OCI-LY1 (cell line): ENCODE measurements around the gene FAM234B.

Experiments used
- CTCF ChIP-seq: fragments of 200-600 bp; sonication (generic), shearing (Covaris generic); IDR thresholded peaks from 2 replicates; pipeline ENCODE4 v1.5.1; 2017; ENCODE audit warnings: mild to moderate bottlenecking, antibody characterized with exemption, low read length, moderate library complexity, mixed read lengths
- EZH2 ChIP-seq: fragments of 200-600 bp; sonication (generic), shearing (Covaris generic); IDR thresholded peaks from 2 replicates; pipeline ENCODE4 v1.8.0; 2017; ENCODE audit warnings: borderline replicate concordance, mixed run types, mild to moderate bottlenecking, antibody characterized with exemption, low read length, moderate library complexity, mixed read lengths

GRCh38 chr12:13061377-13061776 is 17.2 kb downstream of the FAM234B start:
- TF ChIP-seq CTCF (no peak), EZH2 (no peak)
